ENCODE data around the gene TMPRSS6. TPM values are rescaled to one million over a fixed set of nuclear protein-coding genes. Genes with fewer than 3 reads are reported as not detected.
A peak's percentile ranks its signal among the peaks of the same experiment; 100 is the strongest.

Gene TMPRSS6
- total RNA-seq, 2 donors from 2014 or later = 86.6 to 343 TPM

DNA sequence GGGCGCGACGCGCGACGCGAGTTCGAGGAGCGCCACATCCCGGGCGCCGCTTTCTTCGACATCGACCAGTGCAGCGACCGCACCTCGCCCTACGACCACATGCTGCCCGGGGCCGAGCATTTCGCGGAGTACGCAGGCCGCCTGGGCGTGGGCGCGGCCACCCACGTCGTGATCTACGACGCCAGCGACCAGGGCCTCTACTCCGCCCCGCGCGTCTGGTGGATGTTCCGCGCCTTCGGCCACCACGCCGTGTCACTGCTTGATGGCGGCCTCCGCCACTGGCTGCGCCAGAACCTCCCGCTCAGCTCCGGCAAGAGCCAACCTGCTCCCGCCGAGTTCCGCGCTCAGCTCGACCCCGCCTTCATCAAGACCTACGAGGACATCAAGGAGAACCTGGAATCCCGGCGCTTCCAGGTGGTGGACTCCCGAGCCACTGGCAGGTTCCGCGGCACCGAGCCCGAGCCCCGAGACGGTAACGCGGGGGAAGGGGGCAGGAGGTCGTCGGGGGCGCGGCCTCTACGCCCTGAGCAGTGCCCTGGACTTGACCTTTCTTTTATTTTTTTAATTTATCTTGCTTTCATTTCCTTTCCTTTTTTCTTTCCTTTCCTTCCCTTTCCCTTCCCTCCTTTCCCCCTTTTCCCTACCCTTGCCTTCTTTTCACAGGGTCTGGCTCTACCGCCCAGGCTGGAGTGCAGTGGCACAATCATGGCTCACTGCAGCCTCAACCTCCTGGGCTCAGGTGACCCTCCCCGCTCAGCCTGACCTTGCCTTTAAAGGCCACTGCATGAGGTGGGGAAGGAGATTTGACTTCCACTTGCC is 85.0 kb downstream of the TMPRSS6 start:
- Mint-ChIP-seq H3K27ac (no peak overlapping the region), H3K9me3 (no peaks in the 10 kb centered on the region), H3K36me3 (ENCODE audit: low read depth) (peaks cover 4% of the 10 kb centered on the region), H3K4me3 (no peak overlapping the region), H3K27me3 (no peaks in the 10 kb centered on the region), H3K4me1 (peaks cover 8% of the 10 kb centered on the region)
- ATAC-seq (replicated peaks) = no peak

DNA sequence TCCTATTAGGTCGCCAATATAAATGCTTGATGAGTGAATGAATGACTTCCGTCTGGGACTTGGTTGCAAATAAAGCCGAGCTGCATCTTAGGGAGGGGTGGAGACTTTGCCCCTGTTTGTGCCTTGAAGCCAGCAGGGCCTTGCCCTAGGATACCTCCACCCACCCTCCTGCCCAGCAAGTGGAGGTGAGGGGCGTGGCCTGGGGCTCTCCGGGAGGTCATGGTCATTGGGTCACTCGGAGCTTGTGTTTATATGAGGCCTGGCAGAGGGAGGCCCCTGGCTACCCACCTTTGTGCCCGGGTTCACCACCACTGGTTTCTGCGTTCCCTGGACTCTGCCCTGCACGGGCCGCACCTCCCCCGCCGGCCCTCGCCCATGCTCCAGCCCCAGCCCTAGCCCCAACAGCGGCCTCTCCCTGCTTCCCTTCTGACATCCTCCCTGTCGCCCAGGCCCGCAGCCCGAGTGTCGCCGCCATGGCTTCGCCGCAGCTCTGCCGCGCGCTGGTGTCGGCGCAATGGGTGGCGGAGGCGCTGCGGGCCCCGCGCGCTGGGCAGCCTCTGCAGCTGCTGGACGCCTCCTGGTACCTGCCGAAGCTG is 85.7 kb downstream of the TMPRSS6 start:
- Mint-ChIP-seq H3K4me3 (no peak overlapping the region), H3K9me3 (no peaks in the 10 kb centered on the region), H3K27ac (no peak overlapping the region), H3K36me3 (ENCODE audit: low read depth) (peaks cover 4% of the 10 kb centered on the region), H3K27me3 (no peaks in the 10 kb centered on the region), H3K4me1 (peaks cover 8% of the 10 kb centered on the region)
- no peak for ATAC-seq (replicated peaks)

DNA sequence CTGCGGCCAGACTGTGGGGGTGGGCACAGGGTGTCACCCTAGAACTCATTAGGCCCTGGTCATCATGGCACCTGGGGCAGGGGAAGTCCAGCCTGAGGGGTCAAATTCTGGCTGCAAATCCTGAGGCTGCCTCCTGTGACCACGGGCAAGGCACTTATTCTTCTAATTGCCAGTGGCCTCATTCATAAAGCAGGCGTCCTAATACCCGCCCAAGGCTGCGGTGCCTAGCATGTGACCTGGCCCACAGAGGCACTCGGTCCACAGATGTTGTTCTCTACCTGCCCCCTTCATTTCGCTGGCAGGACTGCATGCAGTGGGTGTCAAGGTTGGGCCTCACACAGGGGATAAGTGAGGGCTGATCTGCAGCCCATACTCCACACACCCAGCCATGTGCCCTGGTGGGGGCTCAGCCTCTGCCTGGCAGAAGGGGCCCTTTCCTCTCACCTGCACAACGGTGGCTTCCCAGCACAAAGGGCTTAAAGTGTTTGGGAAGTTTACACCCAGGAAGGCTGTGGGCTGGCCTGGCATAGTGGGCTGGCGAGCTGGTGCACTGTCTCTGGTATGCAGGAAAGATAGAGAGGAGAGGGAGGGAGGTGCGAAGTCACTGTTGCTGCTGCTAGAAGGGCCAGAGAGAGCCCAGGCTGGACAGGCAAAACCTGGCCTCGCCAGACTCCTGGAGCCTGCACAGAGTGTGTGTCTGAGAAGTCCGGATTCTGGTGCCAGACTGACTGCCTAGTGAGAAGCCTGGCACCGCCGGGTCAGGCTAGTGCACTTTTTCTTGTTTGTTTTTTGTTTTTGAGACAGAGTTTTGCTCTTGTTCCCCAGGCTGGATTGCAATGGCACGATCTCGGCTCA is 86.8 kb downstream of the TMPRSS6 start:
- no peaks in the 10 kb centered on the region for H3K27me3 Mint-ChIP-seq
- no peak overlapping the region for H3K4me3 Mint-ChIP-seq
- H3K27ac Mint-ChIP-seq = no peak overlapping the region
- peaks cover 4% of the 10 kb centered on the region for H3K36me3 Mint-ChIP-seq (ENCODE audit: low read depth)
- peaks cover 8% of the 10 kb centered on the region for H3K4me1 Mint-ChIP-seq
- ATAC-seq (replicated peaks) = no peak
- no peaks in the 10 kb centered on the region for H3K9me3 Mint-ChIP-seq

DNA sequence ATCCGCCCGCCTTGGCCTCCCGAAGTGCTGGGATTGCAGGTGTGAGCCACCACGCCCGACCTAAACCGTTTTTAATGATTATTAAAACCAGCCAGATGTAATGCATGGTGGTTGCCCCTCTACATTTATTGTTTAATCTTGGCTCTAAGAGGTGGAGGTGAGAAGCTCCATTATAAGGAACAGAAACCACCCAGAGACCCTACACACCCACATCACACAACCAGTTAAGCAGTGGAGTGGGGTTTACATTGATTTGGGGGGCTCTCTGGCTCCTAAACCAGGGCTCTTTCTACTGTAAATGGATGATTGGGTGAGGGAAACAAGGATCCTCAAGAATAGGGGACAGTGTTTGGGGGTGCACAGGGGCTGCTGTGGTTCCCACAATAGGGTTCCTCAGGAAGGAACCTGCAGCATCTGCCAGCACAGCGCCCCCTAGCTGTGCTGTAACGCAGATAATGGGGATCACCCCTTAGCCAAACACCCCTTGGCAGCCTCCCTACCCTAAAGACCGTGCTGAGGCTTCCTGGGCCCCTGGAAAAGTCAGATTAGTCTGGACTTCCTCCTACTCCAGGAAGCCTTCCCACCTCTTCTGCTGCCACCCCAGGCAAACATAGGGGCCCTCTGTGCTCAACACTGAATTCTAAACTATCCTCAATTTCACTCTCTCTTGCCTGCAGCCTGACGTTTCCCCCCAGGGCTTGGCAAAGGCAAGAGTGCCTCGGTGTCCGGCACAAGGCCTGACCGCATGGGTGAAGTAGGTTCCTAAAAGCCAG is 87.6 kb downstream of the TMPRSS6 start:
- peak; percentile 36 for ATAC-seq (replicated peaks)
- Mint-ChIP-seq H3K27ac (no peak overlapping the region), H3K27me3 (no peaks in the 10 kb centered on the region), H3K4me1 (peaks cover 8% of the 10 kb centered on the region), H3K36me3 (ENCODE audit: low read depth) (peaks cover 4% of the 10 kb centered on the region), H3K9me3 (no peaks in the 10 kb centered on the region), H3K4me3 (peak overlapping the region; percentile 48)

DNA sequence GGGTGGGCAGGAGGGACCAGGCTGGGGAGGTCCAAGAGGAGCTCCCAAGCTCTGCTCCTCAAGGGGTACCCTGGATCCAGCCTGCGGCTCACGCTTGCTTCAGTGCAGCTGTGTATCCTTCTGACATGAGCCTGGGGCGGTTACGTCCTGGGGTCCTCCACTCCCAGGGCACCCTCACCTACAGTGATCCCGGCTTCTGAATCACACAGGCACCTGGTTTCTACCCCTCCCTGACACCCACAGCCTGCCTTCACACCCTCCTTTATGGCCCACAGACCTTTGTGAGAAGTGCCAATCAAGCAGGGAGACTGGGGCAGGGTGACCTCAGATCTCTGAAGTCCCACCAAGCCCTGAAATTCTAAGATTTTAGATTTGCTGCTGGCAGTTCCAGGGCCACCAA is 88.5 kb downstream of the TMPRSS6 start:
- Mint-ChIP-seq H3K4me3 (peak overlapping the region; percentile 80), H3K27ac (no peak overlapping the region)
- no peak for ATAC-seq (replicated peaks)

DNA sequence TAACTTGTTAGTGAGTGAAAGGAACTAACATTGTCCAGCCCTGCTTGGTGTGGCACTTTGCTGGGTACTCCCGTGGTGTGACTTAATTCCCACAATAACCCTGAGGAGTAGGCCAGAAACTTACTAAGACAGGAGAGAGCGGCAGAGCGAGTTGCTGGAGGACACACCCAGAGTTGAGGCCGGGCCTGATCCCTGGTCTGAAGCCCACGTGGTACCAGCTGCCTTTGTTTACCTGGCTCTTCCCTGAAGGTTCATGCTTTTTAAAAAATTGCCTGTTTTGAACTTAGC is 89.4 kb downstream of the TMPRSS6 start:
- Mint-ChIP-seq H3K27ac (peak overlapping the region; percentile 58), H3K4me1 (peaks cover 8% of the 10 kb centered on the region), H3K4me3 (peak overlapping the region; percentile 80), H3K27me3 (no peaks in the 10 kb centered on the region), H3K9me3 (no peaks in the 10 kb centered on the region), H3K36me3 (ENCODE audit: low read depth) (peaks cover 4% of the 10 kb centered on the region)
- ATAC-seq (replicated peaks) = peak; percentile 14

More for the DNA sequence above, 88.5 kb downstream of the TMPRSS6 start:
- no peaks in the 10 kb centered on the region for H3K27me3 Mint-ChIP-seq
- H3K4me1 Mint-ChIP-seq = peaks cover 8% of the 10 kb centered on the region
- peaks cover 4% of the 10 kb centered on the region for H3K36me3 Mint-ChIP-seq (ENCODE audit: low read depth)
- H3K9me3 Mint-ChIP-seq = no peaks in the 10 kb centered on the region

DNA sequence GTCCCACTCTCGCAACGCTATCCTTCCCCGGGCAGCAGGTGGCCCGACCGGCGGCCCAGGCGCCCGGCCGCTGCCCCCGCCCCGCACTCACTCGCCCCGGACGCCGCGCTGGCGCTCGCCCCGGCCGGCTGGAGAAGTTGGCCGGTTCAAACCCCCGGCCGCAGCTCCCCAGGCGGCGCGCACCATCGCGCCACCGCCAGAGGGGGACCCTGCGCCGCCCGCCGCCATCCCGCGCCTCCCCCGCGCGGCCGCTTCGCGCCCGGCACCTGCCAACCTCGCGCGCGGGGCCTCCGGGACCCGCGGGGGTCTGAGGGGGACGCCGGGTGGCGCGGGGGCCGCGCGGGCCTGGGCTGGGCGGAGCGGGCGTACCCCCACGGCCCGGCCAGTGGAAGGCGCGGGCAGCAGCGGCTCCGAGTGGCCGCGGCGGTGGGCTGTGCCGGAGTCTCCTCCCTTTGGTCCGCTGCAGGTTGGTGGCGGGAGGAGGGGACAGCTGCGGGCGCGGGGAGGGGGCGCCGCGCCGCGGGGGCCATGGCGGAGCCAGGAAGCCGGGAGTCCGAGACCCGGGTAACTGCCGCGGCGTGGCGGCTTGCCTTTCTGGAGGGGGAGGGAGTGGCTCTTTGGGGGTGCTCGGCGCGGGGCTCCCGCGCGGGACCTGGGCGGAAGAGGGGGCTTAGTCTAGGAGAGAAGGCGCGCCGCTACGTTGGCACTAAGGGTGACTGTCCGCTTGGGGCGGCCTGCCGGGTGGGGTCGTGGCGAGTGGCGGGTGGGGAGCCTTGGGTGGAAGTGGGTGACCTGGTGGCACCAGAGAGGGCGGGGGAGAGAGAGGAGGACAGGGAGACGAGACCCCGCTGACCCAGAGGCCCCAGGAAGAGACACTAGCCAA is 90.0 kb downstream of the TMPRSS6 start, which contains the start of the genes MPST and TST:
Gene MPST (plus strand): TSS at position 434 of the 883 bp plus-strand sequence. CDS start 95 bp downstream, at position 529.
Gene TST (minus strand): TSS at position 139 of the 883 bp plus-strand sequence. CDS start 715 bp downstream, outside the sequence.
- H3K9me3 Mint-ChIP-seq = no peaks in the 10 kb centered on the region
- peak within 1 kb of the TSS; percentile 80 for H3K4me3 Mint-ChIP-seq
- H3K36me3 Mint-ChIP-seq (ENCODE audit: low read depth) = no peaks in the 10 kb centered on the region
- peak within 1 kb of the TSS; percentile 58 for H3K27ac Mint-ChIP-seq
- ATAC-seq (replicated peaks) = peak; percentile 91
- no peaks in the 10 kb centered on the region for H3K27me3 Mint-ChIP-seq
- H3K4me1 Mint-ChIP-seq = peaks cover 5% of the 10 kb centered on the region

DNA sequence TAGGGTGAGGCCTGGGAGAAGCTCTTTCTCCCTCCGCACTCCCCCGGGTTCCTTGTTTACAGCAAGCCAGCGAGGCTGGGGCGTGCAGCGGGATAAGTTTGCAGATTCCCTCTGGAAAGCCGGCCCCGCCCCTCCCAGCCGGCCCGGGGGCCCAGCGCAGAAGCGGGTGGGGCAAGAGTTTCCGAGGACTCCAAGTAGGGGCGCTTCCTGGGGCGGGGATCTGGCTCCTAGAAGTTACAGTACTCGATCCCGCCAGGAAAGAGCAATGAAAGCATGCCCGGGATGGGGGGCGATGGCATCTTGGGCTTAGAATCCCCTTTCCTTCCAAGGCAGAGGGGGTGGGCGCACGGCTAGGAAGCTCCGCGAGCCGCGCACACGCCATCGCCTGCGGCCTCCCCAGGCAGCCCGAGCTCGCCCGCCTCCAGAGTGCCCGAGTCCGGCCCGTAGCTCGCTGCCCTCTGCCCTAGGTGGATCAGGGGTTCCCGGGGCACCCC is 90.7 kb downstream of the TMPRSS6 start:
- Mint-ChIP-seq H3K4me3 (peak overlapping the region; percentile 66), H3K27me3 (no peaks in the 10 kb centered on the region), H3K36me3 (ENCODE audit: low read depth) (no peaks in the 10 kb centered on the region), H3K9me3 (no peaks in the 10 kb centered on the region), H3K4me1 (peaks cover 5% of the 10 kb centered on the region), H3K27ac (no peak overlapping the region)
- ATAC-seq (replicated peaks) = peak; percentile 44

DNA sequence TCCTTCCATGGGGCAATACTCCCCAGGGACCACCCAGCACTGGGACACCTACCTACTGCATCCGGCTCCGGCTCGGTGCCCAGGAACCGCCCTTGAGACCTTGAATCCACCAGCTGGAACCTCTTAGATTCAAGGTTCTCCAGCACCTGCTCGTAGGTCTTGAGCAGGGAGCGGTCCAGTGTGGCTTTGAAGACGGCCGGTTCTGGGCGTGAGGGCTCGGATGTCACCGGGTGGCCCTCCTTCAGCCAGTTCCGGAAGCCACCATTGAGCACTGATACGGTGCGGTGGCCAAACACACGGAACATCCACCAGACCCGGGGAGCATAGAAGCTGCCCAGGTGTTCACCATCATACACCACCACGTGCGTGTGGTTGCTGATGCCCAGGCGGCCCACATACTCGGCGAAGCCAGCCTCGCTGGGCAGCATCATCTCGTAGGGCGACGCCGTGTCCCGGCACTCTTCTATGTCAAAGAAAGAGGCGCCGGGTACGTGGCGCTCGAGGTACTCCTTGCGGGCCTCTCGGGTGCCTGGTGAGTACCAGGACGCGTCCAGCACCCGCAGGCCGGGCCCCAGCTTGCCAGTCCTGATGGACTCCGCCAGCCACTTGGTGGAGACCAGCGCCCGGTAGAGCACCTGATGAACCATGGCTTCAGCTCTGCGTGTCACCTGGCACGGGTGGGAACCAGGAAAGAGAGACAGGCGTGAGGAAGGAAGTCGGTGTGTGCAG is 91.3 kb downstream of the TMPRSS6 start:
- Mint-ChIP-seq H3K9me3 (no peaks in the 10 kb centered on the region), H3K36me3 (ENCODE audit: low read depth) (no peaks in the 10 kb centered on the region), H3K4me3 (peak overlapping the region; percentile 66), H3K4me1 (peaks cover 5% of the 10 kb centered on the region), H3K27me3 (no peaks in the 10 kb centered on the region), H3K27ac (no peak overlapping the region)
- no peak for ATAC-seq (replicated peaks)

DNA sequence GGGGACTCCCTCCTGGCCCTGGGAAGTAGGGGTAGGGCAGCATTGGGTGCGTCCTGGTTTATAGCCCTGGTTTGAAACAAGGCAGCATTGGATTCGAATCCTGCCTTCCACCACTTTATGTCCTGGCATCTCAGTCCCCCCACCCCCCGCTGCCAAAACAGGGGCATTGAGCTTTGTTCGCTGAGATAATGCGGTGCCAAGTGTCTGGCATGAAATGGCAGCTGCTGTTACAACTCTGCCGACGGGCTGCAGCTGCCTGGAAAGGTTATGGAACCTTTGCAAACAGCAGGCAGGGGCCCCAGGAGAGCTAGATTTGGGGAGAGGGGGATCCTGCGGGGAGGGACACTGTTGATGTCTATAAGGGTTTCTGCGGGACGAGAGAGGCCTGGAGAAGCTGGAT is 92.2 kb downstream of the TMPRSS6 start:
- no peaks in the 10 kb centered on the region for H3K27me3 Mint-ChIP-seq

DNA sequence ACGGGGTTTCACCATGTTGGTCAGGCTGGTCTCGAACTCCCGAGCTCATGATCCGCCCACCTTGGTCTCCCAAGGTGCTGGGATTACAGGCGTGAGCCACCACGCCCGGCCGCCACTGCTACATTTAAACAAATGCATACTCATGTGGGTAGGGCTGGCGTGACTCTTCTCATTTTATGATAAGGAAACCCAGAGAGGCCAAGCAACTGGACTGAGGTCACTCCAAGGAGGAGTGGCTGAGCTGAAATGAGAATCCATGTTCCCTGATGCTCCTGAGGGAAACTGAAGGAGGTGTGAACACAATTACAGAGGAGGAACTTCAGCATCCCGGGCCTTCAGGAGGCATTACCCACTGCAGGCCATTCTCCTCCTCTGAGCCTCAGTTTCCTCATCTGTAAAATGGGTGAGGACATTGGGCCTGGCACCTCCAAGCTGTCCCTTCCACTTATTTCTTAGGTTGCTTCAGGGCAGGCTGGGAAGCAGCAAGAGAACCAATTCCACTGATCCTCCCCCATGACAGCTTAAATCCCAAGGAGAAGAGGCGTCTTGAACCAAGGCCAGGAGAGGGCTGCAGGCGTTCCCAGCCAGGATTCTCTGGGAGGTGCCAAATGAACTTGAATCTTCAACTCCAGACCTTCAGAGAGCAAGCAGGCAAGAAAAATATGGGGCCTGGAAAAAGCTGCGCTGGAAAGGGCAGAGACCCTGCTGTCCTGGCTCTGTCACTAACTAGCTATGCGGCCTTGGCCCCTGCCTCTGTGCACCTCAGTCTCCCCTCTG is 93.2 kb downstream of the TMPRSS6 start:
- no peaks in the 10 kb centered on the region for H3K36me3 Mint-ChIP-seq (ENCODE audit: low read depth)
- no peak for ATAC-seq (replicated peaks)
- H3K27ac Mint-ChIP-seq = no peak overlapping the region
- H3K4me3 Mint-ChIP-seq = no peak overlapping the region
- no peaks in the 10 kb centered on the region for H3K27me3 Mint-ChIP-seq
- no peaks in the 10 kb centered on the region for H3K9me3 Mint-ChIP-seq
- H3K4me1 Mint-ChIP-seq = no peaks in the 10 kb centered on the region

More for the DNA sequence above, 92.2 kb downstream of the TMPRSS6 start:
- H3K27ac Mint-ChIP-seq = no peak overlapping the region
- no peaks in the 10 kb centered on the region for H3K9me3 Mint-ChIP-seq
- peak overlapping the region; percentile 66 for H3K4me3 Mint-ChIP-seq
- H3K36me3 Mint-ChIP-seq (ENCODE audit: low read depth) = no peaks in the 10 kb centered on the region
- no peak for ATAC-seq (replicated peaks)
- peaks cover 5% of the 10 kb centered on the region for H3K4me1 Mint-ChIP-seq

DNA sequence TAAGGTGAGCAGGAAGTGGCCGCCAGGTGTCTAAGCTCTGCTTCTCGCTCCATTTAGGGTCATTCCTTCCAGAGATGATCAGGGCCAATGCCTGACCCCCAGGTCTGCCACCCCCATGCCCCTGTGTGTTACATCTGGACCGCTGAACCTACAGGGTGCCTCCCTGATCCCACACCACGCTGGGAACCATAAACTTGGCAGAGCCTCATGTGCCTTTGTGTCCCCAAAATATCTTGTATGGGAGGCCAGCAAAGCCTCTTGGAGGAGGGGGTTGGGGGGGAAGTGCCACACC is 94.0 kb downstream of the TMPRSS6 start:
- Mint-ChIP-seq H3K4me3 (no peak overlapping the region), H3K27me3 (no peaks in the 10 kb centered on the region), H3K9me3 (no peaks in the 10 kb centered on the region), H3K27ac (no peak overlapping the region), H3K36me3 (ENCODE audit: low read depth) (no peaks in the 10 kb centered on the region), H3K4me1 (no peaks in the 10 kb centered on the region)
- no peak for ATAC-seq (replicated peaks)
